K562 (cell line): Measurements from ENCODE around the gene CORO6. TPM values are rescaled to one million over a fixed set of nuclear protein-coding genes. Genes with fewer than 3 reads are reported as not detected.

Source experiments
- HMGN3 ChIP-seq: IDR thresholded peaks from 2 replicates; pipeline ENCODE4 v1.6.1; 2011; ENCODE audit warnings: borderline replicate concordance, low read depth, mild to moderate bottlenecking, mixed read lengths, low read length; ENCODE audit not compliant: insufficient read length; ENCODE audit errors: extremely low read depth
- REST ChIP-seq, 2 experiments: fragments of 450-650 bp; formaldehyde crosslinking in 1 of 2; IDR thresholded peaks; 2 replicates each; pipeline versions ENCODE4 v1.4.0 to v1.6.1; 2014 to 2020; ENCODE audit warnings: mild to moderate bottlenecking in 2 of 2, borderline replicate concordance in 1 of 2, low read depth in 1 of 2
- polyA plus RNA-seq, 8 experiments: library from polyadenylated mRNA; depleted of rRNA in 4 of 8; stranded (reverse) in 5 of 8; unstranded in 3 of 8; fragments of >200 nt; fragmentation: Nextera tagmentation in 2 of 8; fragmentation: Illumina TruSeq in 1 of 8; extraction: Ambion mirVana in 2 of 8; extraction: Trizol in 1 of 8; gene quantifications; 2 replicates each; pipeline versions ENCODE4 v1.2.1 to v1.2.3, GENCODE V29; 2011 to 2014; ENCODE audit warnings: inconsistent platforms in 1 of 8, missing spikeins in 1 of 8
- total RNA-seq, 7 experiments: library from RNA; depleted of rRNA in 6 of 7; stranded (reverse); fragments of >200 nt in 6 of 7; fragmentation: Illumina TruSeq in 2 of 7; extraction: Trizol in 2 of 7; gene quantifications; 2 replicates each; pipeline versions ENCODE4 v1.2.1 to v1.2.3, GENCODE V29; 2011 to 2021; ENCODE audit warnings: low replicate concordance in 1 of 7
- TF ChIP-seq, protein P1 (sequence below): IDR thresholded peaks from 2 replicates; pipeline ENCODE4 v1.6.1; 2011; ENCODE audit warnings: borderline replicate concordance, low read depth, mild to moderate bottlenecking, moderate library complexity, low read length; ENCODE audit not compliant: insufficient read depth, poor library complexity, severe bottlenecking

The CORO6 gene
- total and polyA plus RNA-seq, 9 of the 15 experiments (the other 6 are each of a cell fraction or from before 2014, with no cell fraction given): 0.04 to 11.9 (median 2.4) TPM

DNA sequence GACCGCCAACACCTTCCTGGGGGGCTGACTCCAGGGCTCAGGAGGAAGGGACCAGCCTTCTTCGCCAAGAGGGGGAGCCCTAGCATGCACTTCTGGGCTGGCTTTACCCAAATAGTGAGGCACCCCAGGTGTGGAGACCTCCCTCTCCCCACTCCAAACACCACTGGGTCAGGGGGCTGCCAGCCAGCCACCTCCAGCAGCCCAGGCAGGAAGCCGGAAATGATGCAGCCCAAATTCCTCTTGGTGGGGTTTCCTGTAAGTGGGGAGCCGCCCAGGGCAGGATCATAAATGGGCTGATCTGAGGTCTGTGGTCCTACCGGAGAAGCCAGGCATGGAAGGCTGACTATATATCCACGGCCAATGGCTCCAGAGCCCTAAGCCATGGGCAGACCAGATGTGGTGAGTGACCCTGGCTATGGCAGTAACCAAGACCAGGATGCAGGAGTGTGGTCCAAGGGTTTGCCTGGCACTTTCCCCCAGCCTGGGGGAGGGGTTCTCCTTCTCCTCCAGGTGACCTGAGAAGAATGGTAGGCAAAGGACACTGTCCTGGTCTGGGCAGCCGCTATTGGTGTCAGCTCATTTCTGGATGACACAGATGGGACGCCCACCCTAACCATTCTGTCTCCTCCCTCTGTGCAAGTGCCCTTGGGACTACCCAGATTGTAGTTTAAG is 37.5 kb downstream of the CORO6 start (continued):
- peak; percentile 25; the same call in 1 of the 2 replicates for TF ChIP-seq REST (IDR thresholded peaks at IDR 0.05; ENCODE audit: borderline replicate concordance)
- no peak for TF ChIP-seq REST (CRISPR knock-in tag; IDR thresholded peaks at IDR 0.05; ENCODE audit: low read depth)
- TF ChIP-seq, protein P1, sequence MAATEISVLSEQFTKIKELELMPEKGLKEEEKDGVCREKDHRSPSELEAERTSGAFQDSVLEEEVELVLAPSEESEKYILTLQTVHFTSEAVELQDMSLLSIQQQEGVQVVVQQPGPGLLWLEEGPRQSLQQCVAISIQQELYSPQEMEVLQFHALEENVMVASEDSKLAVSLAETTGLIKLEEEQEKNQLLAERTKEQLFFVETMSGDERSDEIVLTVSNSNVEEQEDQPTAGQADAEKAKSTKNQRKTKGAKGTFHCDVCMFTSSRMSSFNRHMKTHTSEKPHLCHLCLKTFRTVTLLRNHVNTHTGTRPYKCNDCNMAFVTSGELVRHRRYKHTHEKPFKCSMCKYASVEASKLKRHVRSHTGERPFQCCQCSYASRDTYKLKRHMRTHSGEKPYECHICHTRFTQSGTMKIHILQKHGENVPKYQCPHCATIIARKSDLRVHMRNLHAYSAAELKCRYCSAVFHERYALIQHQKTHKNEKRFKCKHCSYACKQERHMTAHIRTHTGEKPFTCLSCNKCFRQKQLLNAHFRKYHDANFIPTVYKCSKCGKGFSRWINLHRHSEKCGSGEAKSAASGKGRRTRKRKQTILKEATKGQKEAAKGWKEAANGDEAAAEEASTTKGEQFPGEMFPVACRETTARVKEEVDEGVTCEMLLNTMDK: peak; percentile 60
- TF ChIP-seq HMGN3: no peak
